Effector memory CD8-positive, alpha-beta T cell (primary cell): ENCODE results near the gene ADSS1.

Experiments
- ATAC-seq: fragments of 150-1000 bp; cut with Tn5 transposase; replicated peaks from 2 replicates; pipeline ENCODE4 v1.10.0; 2021; ENCODE audit warnings: mild to moderate bottlenecking, moderate library complexity
- DNase-seq, 3 experiments: peaks; one replicate each; pipeline ENCODE4 v3.0.0; 2021
- H3K27ac Mint-ChIP-seq, 2 donors: one replicate each; pipeline ENCODE4 v1.8.0; 2022; ENCODE audit warnings: mild to moderate bottlenecking in 2 of 2, mixed read lengths in 2 of 2, moderate library complexity in 2 of 2
- H3K27me3 Mint-ChIP-seq, 2 donors: one replicate each; pipeline ENCODE4 v1.8.0; 2022; ENCODE audit warnings: mixed read lengths in 2 of 2
- H3K36me3 Mint-ChIP-seq: one replicate; pipeline ENCODE4 v1.8.0; 2022; ENCODE audit warnings: mild to moderate bottlenecking, moderate library complexity, mixed read lengths; ENCODE audit not compliant: insufficient read depth
- H3K4me1 Mint-ChIP-seq, 2 donors: one replicate each; pipeline ENCODE4 v1.8.0; 2022; ENCODE audit warnings: low read depth in 2 of 2, mixed read lengths in 2 of 2
- H3K4me3 Mint-ChIP-seq, 2 donors: one replicate each; pipeline ENCODE4 v1.8.0; 2022; ENCODE audit warnings: mild to moderate bottlenecking in 2 of 2, mixed read lengths in 2 of 2, moderate library complexity in 2 of 2
- H3K9me3 Mint-ChIP-seq, 2 donors: one replicate each; pipeline ENCODE4 v1.8.0; 2022; ENCODE audit warnings: mixed read lengths in 2 of 2

ADSS1 gene

GRCh38 chr14:104691546-104692260 is 32.3 kb upstream of the ADSS1 start:
- ATAC-seq (no peak), DNase-seq (no peak)
- Mint-ChIP-seq H3K27ac (no peak overlapping the region), H3K9me3 (no peaks in the 10 kb centered on the region), H3K36me3 (peaks cover 7% of the 10 kb centered on the region), H3K4me1 (peaks cover 15 to 32% of the 10 kb centered on the region in 2 donors), H3K27me3 (no peaks in the 10 kb centered on the region), H3K4me3 (peak overlapping the region; percentile 68 to 74)

- no peak overlapping the region for H3K4me3 Mint-ChIP-seq
- DNase-seq (no peak), ATAC-seq (no peak)
- peaks cover 7% of the 10 kb centered on the region for H3K36me3 Mint-ChIP-seq
- H3K9me3 Mint-ChIP-seq: no peaks in the 10 kb centered on the region
- no peak overlapping the region for H3K27ac Mint-ChIP-seq
- H3K4me1 Mint-ChIP-seq: peaks cover 12 to 29% of the 10 kb centered on the region in 2 donors
- H3K27me3 Mint-ChIP-seq: no peaks in the 10 kb centered on the region
These were observed 31.6 kb upstream of the ADSS1 start for GRCh38 chr14:104692261-104692938.

- ATAC-seq (no peak), DNase-seq (no peak)
- Mint-ChIP-seq H3K27ac (no peak overlapping the region), H3K27me3 (no peaks in the 10 kb centered on the region), H3K36me3 (peaks cover 4% of the 10 kb centered on the region), H3K4me3 (no peak overlapping the region), H3K4me1 (peaks cover 10 to 24% of the 10 kb centered on the region in 2 donors), H3K9me3 (no peaks in the 10 kb centered on the region)
These were observed 31.1 kb upstream of the ADSS1 start for GRCh38 chr14:104692939-104693315.

- H3K4me1 Mint-ChIP-seq: peaks cover 10 to 24% of the 10 kb centered on the region in 2 donors
- H3K27ac Mint-ChIP-seq: peak overlapping the region in 1 of 2 donors; percentile 88
- H3K4me3 Mint-ChIP-seq: peak overlapping the region in 1 of 2 donors; percentile 66
- H3K9me3 Mint-ChIP-seq: no peaks in the 10 kb centered on the region
- peaks cover 4% of the 10 kb centered on the region for H3K36me3 Mint-ChIP-seq
- no peak for DNase-seq
- H3K27me3 Mint-ChIP-seq: no peaks in the 10 kb centered on the region
- no peak for ATAC-seq
These were observed 30.3 kb upstream of the ADSS1 start for GRCh38 chr14:104693482-104694431.

GRCh38 chr14:104694475-104694950 is 29.5 kb upstream of the ADSS1 start:
- H3K4me1 Mint-ChIP-seq: peaks cover 10 to 22% of the 10 kb centered on the region in 2 donors

GRCh38 chr14:104694991-104695659 is 28.9 kb upstream of the ADSS1 start:
- ATAC-seq (peak; percentile 87), DNase-seq (peak in 1 of 3 experiments; percentile 26)
- Mint-ChIP-seq H3K9me3 (no peaks in the 10 kb centered on the region), H3K27ac (peak overlapping the region; percentile 86 to 88), H3K36me3 (peaks cover 4% of the 10 kb centered on the region), H3K27me3 (no peaks in the 10 kb centered on the region), H3K4me1 (peaks cover 10 to 22% of the 10 kb centered on the region in 2 donors), H3K4me3 (peak overlapping the region; percentile 62 to 66)

More at GRCh38 chr14:104694475-104694950, 29.5 kb upstream of the ADSS1 start:
- H3K4me3 Mint-ChIP-seq: peak overlapping the region; percentile 62 to 66
- ATAC-seq: no peak
- peak overlapping the region; percentile 86 to 88 for H3K27ac Mint-ChIP-seq
- peaks cover 4% of the 10 kb centered on the region for H3K36me3 Mint-ChIP-seq
- DNase-seq: no peak
- no peaks in the 10 kb centered on the region for H3K9me3 Mint-ChIP-seq
- H3K27me3 Mint-ChIP-seq: no peaks in the 10 kb centered on the region

- Mint-ChIP-seq H3K4me3 (peak overlapping the region; percentile 62 to 66), H3K9me3 (no peaks in the 10 kb centered on the region), H3K4me1 (peaks cover 10 to 22% of the 10 kb centered on the region in 2 donors), H3K36me3 (peaks cover 4% of the 10 kb centered on the region), H3K27me3 (no peaks in the 10 kb centered on the region), H3K27ac (peak overlapping the region; percentile 86 to 88)
- DNase-seq: no peak
- ATAC-seq: no peak
These were observed 28.4 kb upstream of the ADSS1 start for GRCh38 chr14:104695660-104696000.

GRCh38 chr14:104696671-104697316 is 27.2 kb upstream of the ADSS1 start:
- DNase-seq (no peak), ATAC-seq (no peak)
- Mint-ChIP-seq H3K9me3 (no peaks in the 10 kb centered on the region), H3K27me3 (no peaks in the 10 kb centered on the region), H3K4me1 (peaks cover 10 to 22% of the 10 kb centered on the region in 2 donors), H3K36me3 (peaks cover 4% of the 10 kb centered on the region), H3K4me3 (no peak overlapping the region), H3K27ac (peak overlapping the region; percentile 86 to 88)

- Mint-ChIP-seq H3K36me3 (peaks cover 4% of the 10 kb centered on the region), H3K4me3 (no peak overlapping the region), H3K27ac (no peak overlapping the region), H3K9me3 (no peaks in the 10 kb centered on the region), H3K27me3 (no peaks in the 10 kb centered on the region), H3K4me1 (peaks cover 10 to 22% of the 10 kb centered on the region in 2 donors)
- ATAC-seq: no peak
- no peak for DNase-seq
These were observed 26.7 kb upstream of the ADSS1 start for GRCh38 chr14:104697317-104697703.

GRCh38 chr14:104697892-104698583 is 26.0 kb upstream of the ADSS1 start:
- Mint-ChIP-seq H3K4me1 (peaks cover 10 to 21% of the 10 kb centered on the region in 2 donors), H3K36me3 (peaks cover 4% of the 10 kb centered on the region), H3K27me3 (no peaks in the 10 kb centered on the region), H3K27ac (no peak overlapping the region), H3K4me3 (no peak overlapping the region), H3K9me3 (no peaks in the 10 kb centered on the region)
- ATAC-seq (no peak), DNase-seq (no peak)

GRCh38 chr14:104698688-104699425 is 25.2 kb upstream of the ADSS1 start:
- ATAC-seq: no peak
- no peak overlapping the region for H3K4me3 Mint-ChIP-seq
- peaks cover 4% of the 10 kb centered on the region for H3K36me3 Mint-ChIP-seq
- peak overlapping the region in 1 of 2 donors; percentile 74 for H3K27ac Mint-ChIP-seq
- no peaks in the 10 kb centered on the region for H3K27me3 Mint-ChIP-seq
- H3K9me3 Mint-ChIP-seq: no peaks in the 10 kb centered on the region
- H3K4me1 Mint-ChIP-seq: peaks cover 10 to 19% of the 10 kb centered on the region in 2 donors
- no peak for DNase-seq
